Hindlimb muscle (tissue), 1 donor: ENCODE data around the gene NXPH4. TPM values are rescaled to one million over a fixed set of nuclear protein-coding genes. Genes with fewer than 3 reads are reported as not detected.

ENCODE experiments used
- DNase-seq: peaks from one replicate; pipeline ENCODE4 v3.0.0-alpha.2; 2013
- polyA plus RNA-seq: library from polyadenylated mRNA; unstranded; fragments of 120-200 nt; gene quantifications from one replicate; pipeline ENCODE4 v1.2.1, GENCODE V29; 2013; ENCODE audit not compliant: insufficient read length

Gene NXPH4
- polyA plus RNA-seq, 1 donor = 2.7 TPM

DNA sequence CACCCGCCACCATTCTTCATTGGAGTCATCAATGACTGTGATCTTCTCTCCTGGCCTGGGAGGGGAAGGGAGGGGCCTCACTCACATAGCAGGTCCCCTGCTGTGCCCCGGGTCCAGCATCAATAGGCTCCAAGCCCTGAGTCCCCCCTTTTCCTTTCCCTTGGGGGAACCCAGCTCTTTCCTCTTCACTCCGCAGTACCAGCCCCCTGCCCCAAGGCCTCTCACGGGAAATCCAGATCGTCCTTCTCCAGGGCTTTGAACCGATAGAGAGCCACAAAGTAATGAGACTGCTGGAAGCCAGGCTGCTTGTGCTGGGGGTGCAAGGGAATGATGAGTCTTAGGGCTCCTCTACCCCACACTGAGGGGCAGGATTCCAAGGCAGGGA, 27.7 kb downstream of the NXPH4 start:
- DNase-seq = no peak

DNA sequence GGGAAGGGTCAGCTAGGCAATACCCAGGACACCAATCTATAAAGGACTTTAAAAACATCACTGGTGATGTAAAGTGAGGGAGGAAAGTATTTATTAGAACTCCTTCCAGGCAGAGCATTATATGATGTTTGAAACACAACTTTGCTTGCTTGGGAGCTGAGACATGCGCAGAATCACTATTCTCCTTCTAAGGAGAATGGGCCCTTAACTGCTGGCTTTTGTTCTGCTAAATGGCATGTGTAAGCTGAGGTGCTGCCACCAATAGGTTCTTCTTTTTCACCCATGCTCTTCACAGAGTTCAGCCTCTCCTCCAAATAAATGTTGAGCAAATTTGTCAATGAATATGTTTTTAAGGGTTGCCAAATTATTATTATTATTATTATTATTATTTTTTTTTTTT, 30.4 kb downstream of the NXPH4 start:
- DNase-seq = no peak

DNA sequence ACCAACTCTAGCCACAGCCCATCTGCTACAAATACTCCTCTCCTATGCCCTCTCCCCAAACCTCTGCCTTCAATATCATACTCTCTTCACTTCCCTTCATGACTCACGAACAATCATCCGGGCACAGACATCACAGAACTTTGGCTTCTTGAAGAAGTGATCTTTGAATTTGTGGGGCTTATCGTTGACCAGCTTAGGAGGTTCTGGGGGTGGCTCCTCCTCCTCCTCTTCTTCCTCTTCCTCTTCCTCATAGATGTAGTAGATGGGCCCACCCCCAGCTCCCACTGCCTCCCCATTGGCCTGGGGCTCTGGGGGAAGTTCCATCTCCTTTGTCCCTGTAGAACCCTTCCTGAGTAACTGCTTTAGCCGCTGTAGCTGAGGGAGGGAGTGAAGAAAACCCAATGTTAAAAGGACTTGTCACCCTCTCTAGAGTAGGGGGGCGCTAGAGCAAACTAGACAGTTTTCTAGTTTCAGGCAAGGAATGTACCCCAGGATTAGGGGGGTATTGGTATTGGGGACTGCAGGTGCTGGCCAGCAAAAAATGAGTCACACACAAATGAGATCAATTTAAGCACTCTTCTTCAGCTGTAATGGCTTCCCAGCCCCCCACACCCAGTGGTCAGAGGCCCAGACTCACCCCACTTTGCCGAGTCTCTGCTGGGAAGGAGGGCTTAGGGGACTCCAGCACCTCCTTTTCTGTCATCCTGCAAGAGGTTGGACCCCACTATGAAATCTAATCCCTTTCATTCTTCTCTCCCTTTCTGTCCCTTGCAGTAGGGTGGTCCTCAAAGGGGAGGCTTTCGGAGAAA, 32.5 kb downstream of the NXPH4 start:
- DNase-seq = no peak

DNA sequence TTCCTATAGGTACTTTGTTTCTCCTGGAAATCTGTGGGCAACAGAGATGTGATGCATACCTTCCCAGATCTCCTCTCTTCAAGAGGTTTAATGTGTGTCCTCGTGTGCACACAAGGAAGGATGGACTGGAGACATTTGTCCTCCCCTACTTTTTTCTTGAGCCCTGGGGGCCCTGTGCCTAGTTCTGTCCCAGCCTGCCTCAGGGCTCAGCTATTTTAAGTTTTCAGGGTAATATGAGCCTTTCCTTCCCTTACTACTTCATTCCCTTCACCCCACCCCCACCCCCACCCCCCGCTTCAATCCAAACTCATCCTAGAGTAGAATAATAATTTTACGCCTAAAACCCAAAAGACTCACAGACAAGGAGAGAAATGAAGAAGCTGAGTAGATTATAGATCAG, 33.9 kb downstream of the NXPH4 start:
- no peak for DNase-seq

DNA sequence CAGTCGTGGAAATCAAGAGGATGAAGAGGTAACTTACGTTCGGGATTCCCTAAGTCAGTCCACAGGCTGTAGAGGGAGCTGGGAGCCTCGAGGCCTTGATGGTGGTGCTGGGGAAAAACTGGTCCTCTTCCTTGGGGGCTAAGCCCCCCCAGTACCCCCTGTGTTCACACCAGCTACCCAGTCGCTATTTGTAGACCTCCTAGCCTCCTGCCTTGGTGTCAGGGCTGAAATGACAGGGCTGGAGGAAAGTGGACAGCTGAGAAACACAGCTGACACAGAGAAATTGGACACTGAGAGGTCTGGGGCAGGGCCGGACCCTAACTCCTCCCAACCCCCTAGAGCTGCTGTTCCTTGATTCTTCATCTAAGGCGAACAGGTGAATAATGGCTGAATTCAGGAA, 34.4 kb downstream of the NXPH4 start, which contains the start of gene STAC3:
STAC3 (minus strand) TSS at position 232 of the 400 bp plus-strand sequence. CDS start 1,551 bp downstream, outside the sequence.
- no peak for DNase-seq

DNA sequence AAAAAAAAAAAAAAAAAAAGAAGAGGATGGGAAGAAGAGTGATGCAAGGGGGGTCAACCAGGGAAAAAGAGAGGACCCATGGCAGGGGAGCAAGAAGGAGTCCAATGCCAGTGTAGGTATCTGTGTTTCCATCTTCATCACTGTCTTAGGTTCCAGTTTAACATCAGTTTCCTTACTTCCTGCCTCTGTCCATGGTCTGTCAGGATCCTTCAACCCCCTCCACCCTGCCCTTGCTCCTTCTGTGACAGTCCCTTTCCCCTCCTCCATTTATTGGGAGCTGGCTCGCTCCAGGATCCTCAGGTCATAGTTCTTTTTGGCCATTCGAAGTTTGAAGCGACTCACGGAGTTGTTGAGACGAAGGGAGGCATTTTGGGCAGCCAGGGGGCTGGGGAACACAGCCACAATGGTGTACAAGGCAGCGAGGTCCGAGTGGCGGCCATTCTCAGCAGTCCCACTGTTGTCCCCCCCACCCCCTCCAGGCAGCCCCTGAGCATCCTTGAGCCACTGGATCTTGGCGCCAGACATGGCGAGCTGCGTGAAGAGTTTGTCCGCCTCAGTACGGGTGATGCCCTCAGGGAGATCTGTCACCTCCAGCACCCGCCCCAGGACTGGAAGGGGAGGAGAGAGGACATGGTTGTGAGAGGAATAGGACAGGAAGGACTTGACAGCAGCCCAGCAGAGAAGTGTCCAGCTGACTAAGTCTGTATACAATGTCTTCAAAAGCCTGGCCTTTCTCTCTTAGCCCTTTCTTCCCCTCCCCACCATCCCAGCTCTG, 38.1 kb downstream of the NXPH4 start:
- no peak for DNase-seq

DNA sequence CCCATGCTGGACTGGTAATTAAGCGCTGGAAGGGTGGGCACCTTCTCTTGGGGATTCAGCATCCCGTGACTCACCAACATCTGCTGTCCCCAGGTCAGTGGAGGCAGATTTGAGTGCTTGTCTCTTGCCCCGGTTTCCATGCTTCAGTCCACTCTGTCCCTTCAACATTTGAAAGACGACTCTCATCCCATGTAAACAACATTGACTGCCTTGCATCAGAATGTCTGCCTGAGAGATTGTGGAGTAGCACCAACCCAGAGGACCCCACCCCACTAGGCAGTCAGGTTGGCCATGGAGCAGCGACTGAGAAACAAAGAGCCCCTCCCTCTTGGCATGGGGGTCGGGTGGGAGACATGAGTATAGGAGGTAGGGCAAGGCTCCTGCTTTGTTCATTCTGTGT, 39.3 kb downstream of the NXPH4 start:
- no peak for DNase-seq

DNA sequence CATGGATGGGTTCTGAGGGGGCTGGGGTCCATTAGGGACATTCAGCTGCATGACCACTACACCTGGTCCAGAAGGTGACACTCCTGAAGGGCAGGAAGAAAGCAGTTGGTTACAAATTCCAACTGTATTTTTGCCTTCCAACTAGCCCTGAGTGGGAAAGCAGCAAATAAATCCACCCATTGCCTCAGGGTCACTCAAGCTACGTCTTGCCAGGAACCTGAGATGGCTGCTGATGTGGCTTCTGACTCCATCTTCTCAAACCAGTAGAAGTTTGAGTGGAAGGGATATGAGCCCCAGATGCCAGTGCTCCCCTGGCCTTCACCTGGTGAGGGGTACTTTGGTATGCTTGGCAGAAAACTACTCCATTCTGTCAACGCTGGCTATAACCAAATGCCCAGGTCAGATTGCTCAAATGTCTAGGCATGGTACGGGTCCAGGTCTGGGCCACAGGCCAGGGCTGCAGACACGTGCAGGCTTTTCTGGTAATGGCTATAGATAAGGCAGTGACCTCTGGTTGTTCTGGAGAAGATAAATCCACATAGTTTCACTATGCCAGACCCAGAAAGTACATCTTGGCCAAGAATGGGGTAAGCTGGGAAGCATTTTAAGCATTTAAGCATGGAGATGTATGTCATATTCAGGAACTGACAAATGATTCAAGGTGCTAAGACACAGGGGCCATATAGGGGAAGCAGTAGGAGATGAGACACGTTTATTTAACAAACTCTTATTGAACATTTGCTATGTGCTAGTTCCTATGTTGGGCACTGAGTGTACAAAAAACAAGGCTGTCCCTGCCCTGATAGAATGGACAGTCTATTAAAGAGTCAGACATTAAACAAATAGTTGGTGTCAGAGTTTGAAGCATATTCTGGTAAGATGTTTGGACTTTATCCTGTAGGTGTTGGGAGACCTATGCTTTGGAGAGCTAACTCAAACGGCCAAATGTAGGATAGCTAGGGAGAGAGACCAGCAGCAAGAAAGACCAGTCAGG, 42.7 kb downstream of the NXPH4 start:
- DNase-seq = no peak

DNA sequence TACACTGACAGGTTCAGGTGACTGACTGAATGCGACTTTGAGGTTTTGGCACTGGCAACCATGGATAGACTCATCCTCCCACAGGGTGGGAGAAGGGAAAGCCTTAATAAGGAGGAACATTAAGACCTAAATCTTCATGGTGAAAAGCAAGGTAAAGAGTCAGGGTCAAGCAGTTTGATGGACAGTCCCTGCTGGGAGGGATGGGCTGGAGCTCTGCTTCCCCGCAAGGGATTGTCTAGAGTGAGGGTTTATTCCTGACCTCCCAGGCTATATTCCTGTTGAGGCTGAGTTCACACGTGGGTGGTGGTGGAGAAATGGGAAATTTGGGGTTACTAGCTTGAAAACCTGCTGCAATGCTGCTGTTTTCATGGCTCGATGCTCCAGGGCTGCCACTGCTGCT, 43.8 kb downstream of the NXPH4 start:
- DNase-seq = no peak

DNA sequence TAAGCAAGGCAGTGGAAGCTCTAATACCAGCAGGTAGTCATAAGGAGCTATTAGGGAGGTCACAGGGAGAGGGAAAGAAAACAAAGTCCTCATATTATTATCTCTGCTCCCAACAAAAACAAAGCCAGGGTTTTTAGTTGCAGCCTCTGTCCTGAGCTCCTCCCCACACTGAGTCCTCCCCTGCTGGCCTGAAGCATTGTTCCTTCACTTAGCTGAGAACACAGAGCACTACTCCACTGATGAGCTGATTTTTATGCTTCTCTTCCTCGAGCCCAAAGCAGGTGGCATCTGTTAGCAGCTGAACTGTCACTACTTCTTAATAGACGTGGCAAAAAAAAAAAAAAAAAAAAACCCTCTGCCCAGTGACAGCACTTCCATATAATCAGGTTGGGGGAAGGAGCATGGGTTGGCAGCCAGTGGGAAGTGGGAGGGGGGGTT, 44.9 kb downstream of the NXPH4 start:
- no peak for DNase-seq

DNA sequence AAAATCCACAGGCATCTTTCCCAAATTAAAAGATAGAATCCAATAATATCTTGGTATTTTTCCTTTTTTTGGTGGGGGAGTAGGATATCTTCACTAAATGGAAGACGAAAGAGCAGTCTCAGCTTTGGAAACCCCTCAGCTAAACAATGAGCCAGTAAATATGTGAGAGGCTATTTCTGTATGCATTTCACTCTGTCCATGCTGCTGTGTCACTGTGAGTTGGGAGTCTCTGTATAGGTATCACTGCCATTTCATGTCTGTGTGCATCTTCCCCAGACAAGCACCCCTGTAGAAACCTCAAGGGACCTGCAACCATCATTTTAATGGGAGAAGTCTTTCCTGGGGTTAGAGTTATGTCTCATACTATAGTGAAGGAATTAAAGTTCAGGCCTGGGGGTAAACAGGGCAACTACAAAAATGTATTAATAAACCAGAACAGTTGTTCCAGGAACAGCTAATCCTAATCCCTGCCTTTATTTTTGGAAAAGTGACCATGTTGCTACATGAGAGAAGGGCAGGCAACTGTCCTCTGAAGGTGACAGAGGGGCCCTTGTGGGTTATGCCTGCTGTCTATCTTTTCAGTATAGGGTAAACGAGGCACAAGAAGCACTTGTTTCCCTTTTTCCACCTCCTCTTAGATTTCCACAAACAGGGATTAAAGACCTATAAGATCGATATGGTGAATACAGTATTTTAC, 45.7 kb downstream of the NXPH4 start:
- no peak for DNase-seq

DNA sequence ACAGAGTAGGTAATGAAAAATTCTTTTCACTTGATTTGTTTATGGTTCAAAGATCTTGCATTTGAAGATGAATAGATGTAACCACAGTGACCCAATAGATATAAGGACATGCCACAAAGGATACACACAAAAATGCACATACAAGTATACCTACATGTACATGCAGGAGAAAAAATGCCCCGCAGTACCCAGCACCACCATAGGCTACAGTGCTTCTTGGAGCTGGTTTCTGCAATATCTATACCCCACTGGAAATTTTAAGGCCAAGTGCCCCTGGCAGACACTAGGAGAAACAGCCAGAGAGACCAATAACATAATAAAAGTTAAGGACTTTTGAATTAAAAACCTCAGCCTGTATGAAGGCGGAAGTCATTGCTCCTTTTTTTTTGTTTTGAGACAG, 46.5 kb downstream of the NXPH4 start:
- no peak for DNase-seq

DNA sequence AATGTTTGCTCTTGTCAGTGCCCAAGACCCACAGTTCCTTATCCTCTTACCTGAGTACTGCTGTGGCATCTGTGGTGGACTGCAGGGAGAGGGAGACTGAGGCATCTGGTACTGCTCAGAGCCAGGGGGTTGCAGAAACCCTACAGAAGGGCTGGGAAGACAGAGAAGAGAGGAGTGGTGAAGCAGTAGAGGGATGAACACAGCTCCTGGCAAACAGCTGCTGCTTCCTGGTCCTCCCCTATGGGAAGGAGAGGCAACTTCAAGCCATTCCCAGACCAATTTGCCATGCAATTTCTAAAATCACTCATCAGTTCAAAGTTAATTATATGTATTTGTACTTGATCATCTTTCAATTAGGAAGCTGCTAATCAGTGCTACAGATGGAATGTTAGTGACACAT, 50.1 kb downstream of the NXPH4 start:
- DNase-seq = no peak

DNA sequence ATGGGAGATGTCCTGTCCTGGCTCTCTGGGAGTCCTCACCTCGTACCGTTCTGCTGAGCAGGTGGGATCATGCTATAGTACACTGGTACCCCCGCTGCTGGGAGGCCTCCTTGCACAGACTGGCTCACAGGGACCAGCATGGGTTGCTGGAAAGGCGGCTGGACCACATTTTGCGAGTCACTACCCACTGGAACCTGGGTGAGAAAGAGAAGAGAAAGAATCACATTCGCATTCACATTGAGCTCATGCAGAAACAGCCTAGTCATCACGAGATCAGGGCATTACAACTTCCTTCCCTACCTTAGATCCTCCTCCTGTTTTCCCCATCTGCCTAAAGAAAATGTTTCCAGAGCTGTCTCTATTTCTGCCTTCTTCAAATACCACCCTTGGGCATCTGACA, 51.7 kb downstream of the NXPH4 start:
- no peak for DNase-seq

DNA sequence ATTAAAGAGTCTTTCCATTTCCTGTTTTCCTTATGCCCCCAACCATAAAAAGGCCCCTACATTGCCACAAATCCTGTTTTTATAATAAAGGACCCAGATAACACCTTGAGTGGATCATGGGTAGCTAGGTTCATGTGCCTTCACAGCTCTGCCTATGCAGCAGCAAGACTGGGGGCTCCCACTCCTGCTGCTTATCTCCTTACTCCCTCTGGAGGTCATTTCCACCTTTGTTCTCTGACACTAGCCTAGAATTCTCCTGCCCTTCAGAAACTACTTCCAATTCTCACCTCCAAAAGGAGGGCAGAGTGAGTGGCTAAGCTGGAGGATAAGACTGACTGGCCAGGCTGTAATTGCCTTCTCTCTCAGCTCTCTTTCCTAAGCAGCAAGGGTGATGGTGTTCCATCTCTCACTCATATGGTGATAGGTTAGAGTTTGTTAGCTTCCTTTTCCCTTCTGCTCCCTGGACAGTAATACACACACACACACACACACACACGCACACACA, 54.4 kb downstream of the NXPH4 start:
- no peak for DNase-seq

DNA sequence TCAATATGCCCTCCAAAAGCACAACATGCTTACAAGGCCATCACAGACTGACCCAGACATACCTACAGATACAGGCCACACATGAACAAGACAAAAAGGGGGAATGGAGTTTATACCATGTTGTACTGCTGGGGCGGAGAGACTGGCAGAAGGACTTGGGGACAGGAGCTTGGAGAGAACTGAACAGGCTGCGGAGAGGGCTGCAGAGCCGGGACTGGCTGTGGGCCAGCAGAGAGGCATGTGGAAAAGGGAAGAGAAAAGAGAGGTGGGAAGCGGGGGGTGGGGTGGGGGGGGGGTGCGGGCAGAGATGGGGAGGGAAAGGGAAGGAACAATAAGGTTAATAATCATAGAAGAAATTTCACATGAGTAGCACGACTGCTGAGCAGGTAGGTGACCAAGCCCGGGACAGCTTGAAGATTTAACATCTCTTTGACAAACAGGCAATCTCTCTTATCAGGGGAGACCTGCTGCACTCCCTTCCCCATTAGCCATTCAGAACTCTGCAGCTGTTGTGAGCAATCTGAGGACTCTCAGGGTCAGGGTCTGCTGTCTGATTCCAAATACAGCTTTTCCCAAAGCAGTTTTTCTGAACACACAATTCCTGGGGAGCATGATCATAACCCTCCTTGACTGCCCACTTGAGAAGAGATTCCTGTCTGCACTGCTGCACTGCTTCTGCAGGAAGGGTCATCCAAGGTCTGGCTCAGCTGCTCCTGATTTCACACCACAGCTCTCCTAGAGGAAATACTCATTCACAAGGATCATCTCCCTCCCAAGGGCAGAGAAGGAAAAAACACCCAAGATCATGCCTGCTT, 56.0 kb downstream of the NXPH4 start:
- DNase-seq = no peak

DNA sequence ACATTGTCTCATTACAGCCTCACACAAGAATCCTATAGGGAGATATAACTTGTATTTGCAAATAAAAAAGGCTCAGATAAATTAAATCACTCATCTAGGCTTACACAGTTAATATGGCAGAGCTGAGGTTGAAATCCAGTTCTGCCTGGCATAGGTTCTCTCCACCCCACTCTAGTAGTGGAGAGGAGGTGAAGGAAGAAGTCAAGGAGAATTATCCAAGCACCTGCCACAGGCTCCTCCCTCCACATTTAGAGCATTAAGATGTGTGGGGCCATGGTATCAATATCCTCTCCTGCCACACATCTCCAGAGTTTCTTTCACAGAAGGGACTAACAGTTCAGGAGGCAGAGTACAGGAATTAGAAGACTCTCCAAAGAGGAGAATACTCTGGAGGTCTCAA, 56.9 kb downstream of the NXPH4 start:
- no peak for DNase-seq
